ENCODE results near the gene GRIK4.

DNA sequence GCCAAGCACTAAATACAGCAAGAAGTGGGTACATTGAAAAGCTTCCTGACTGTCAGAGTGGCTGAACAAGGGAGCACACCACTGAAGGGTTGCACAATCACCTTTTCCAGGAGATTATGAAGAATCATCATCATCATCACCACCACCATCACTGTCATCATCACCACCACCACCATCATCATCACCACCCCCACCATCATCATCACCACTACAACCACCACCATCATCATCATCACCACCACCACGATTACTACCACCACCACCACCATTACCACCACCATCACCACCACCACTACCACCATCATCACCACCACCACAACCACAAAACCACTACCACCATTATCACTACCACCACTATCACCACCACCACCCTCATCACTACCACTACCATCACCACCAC is 364.4 kb downstream of the GRIK4 start:
- TF ChIP-seq POLR2A (IDR thresholded peaks at IDR 0.05) (no peak), EP300 (IDR thresholded peaks at IDR 0.05) (no peak), POLR2AphosphoS5 (IDR thresholded peaks at IDR 0.05) (no peak)
- TF ChIP-seq, protein P1, sequence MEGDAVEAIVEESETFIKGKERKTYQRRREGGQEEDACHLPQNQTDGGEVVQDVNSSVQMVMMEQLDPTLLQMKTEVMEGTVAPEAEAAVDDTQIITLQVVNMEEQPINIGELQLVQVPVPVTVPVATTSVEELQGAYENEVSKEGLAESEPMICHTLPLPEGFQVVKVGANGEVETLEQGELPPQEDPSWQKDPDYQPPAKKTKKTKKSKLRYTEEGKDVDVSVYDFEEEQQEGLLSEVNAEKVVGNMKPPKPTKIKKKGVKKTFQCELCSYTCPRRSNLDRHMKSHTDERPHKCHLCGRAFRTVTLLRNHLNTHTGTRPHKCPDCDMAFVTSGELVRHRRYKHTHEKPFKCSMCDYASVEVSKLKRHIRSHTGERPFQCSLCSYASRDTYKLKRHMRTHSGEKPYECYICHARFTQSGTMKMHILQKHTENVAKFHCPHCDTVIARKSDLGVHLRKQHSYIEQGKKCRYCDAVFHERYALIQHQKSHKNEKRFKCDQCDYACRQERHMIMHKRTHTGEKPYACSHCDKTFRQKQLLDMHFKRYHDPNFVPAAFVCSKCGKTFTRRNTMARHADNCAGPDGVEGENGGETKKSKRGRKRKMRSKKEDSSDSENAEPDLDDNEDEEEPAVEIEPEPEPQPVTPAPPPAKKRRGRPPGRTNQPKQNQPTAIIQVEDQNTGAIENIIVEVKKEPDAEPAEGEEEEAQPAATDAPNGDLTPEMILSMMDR (IDR thresholded peaks at IDR 0.05), result no peak
